HEK293T (cell line): ENCODE results near the gene NPC1L1.

ENCODE experiments used
- ARNT ChIP-seq: fragments of 450-650 bp; IDR thresholded peaks from 2 replicates; pipeline ENCODE4 v1.6.1; 2017; ENCODE audit warnings: mild to moderate bottlenecking
- BHLHE40 ChIP-seq: fragments of 450-650 bp; IDR thresholded peaks from 2 replicates; pipeline ENCODE4 v1.6.1; 2016; ENCODE audit warnings: mild to moderate bottlenecking, moderate library complexity, borderline replicate concordance
- CTBP1 ChIP-seq: fragments of 450-650 bp; IDR thresholded peaks from 2 replicates; pipeline ENCODE4 v1.6.1; 2016; ENCODE audit warnings: borderline replicate concordance
- ELF4 ChIP-seq: fragments of 450-650 bp; IDR thresholded peaks from 2 replicates; pipeline ENCODE4 v1.6.1; 2017; ENCODE audit warnings: antibody characterized with exemption
- FOXA1 ChIP-seq: fragments of 450-650 bp; IDR thresholded peaks from 2 replicates; pipeline ENCODE4 v1.6.1; 2016; ENCODE audit warnings: mild to moderate bottlenecking
- FOXK2 ChIP-seq: fragments of 450-650 bp; IDR thresholded peaks from 2 replicates; pipeline ENCODE4 v1.6.1; 2016; ENCODE audit warnings: mild to moderate bottlenecking
- NFRKB ChIP-seq: fragments of 450-650 bp; IDR thresholded peaks from 2 replicates; pipeline ENCODE4 v1.6.1; 2016; ENCODE audit warnings: mild to moderate bottlenecking, moderate library complexity
- SUZ12 ChIP-seq: fragments of 450-650 bp; IDR thresholded peaks from 2 replicates; pipeline ENCODE4 v1.6.1; 2016; ENCODE audit warnings: mild to moderate bottlenecking
- TARDBP ChIP-seq: fragments of 450-650 bp; IDR thresholded peaks from 2 replicates; pipeline ENCODE4 v1.6.1; 2016
- ZNF384 ChIP-seq: fragments of 450-650 bp; IDR thresholded peaks from 2 replicates; pipeline ENCODE4 v1.6.1; 2016

DNA sequence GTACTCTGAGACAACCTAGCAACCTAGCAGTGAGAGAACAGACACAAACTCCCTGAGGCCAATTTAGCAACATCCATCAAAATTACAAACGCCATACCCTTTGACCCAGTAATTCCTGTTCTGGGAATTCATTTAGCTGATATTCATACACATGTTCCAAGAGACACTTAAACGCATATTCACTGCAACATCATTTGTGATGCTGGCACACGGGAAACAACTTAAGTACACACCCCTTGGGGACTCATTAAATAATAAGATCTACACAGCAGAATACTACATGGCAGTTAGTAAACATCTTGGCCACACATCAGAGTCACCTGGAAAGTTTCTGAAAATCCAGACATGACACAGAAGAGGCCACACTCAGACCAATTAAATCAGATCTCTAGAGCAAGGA, 68.3 kb downstream of the NPC1L1 start:
- TF ChIP-seq ZNF384 (no peak), SUZ12 (no peak), ARNT (no peak), CTBP1 (no peak), FOXA1 (no peak), ELF4 (no peak), TARDBP (no peak), BHLHE40 (no peak), FOXK2 (no peak), NFRKB (no peak)
